NCI-H128 (cell line): ENCODE measurements around the gene SRA1.
"Not testable (repeated sequence)": the region's sequence is repeated elsewhere in the genome, so short reads cannot be mapped to it uniquely, and the experiment has no call there.

Source experiments
- DNase-seq: peaks from one replicate; lab custom pipeline; 2025; ENCODE audit not compliant: unreplicated experiment; lab: John Stamatoyannopoulos, UW

Gene SRA1

GRCh38 chr5:140557136-140557805, at the start of gene SRA1:
SRA1 (minus strand) TSS chr5:140557473; CDS start chr5:140557452, 21 bp downstream.
- DNase-seq = peak; percentile 61

GRCh38 chr5:140607031-140607430, 49.8 kb upstream of the SRA1 start:
- DNase-seq = no peak

GRCh38 chr5:140605879-140606278, 48.6 kb upstream of the SRA1 start:
- no peak for DNase-seq

GRCh38 chr5:140603734-140604133, 46.5 kb upstream of the SRA1 start:
- DNase-seq = no peak

- DNase-seq = not testable (repeated sequence)
These were observed 46.1 kb upstream of the SRA1 start for GRCh38 chr5:140603446-140603698.

- DNase-seq = no peak
These were observed 44.9 kb upstream of the SRA1 start for GRCh38 chr5:140602147-140602546.

GRCh38 chr5:140600096-140600495, 42.8 kb upstream of the SRA1 start:
- DNase-seq = no peak

GRCh38 chr5:140598836-140599235, 41.6 kb upstream of the SRA1 start:
- DNase-seq = no peak

- DNase-seq = no peak
These were observed 39.1 kb upstream of the SRA1 start for GRCh38 chr5:140596321-140596741.

GRCh38 chr5:140595538-140596300, 38.4 kb upstream of the SRA1 start:
- no peak for DNase-seq

GRCh38 chr5:140594169-140594568, 36.9 kb upstream of the SRA1 start:
- no peak for DNase-seq

- DNase-seq = not testable (repeated sequence)
These were observed 35.8 kb upstream of the SRA1 start for GRCh38 chr5:140593070-140593469.

- DNase-seq = no peak
These were observed 34.6 kb upstream of the SRA1 start for GRCh38 chr5:140591747-140592372.

- no peak for DNase-seq
These were observed 33.6 kb upstream of the SRA1 start for GRCh38 chr5:140590861-140591260.

GRCh38 chr5:140588311-140589070, 31.2 kb upstream of the SRA1 start:
- no peak for DNase-seq

- no peak for DNase-seq
These were observed 30.2 kb upstream of the SRA1 start for GRCh38 chr5:140587495-140587894.

- not testable (repeated sequence) for DNase-seq
These were observed 22.0 kb upstream of the SRA1 start for GRCh38 chr5:140579188-140579747.

GRCh38 chr5:140576776-140577201, 19.5 kb upstream of the SRA1 start:
- DNase-seq = no peak

GRCh38 chr5:140575309-140575708, 18.0 kb upstream of the SRA1 start:
- no peak for DNase-seq

GRCh38 chr5:140574165-140574564, 16.9 kb upstream of the SRA1 start:
- no peak for DNase-seq

- DNase-seq = no peak
These were observed 16.4 kb upstream of the SRA1 start for GRCh38 chr5:140573683-140574082.
